Glutamatergic neuron (in vitro differentiated cells): Measurements from ENCODE around the gene C16orf54. TPM values are rescaled to one million over a fixed set of nuclear protein-coding genes. Genes with fewer than 3 reads are reported as not detected.
"Not testable (repeated sequence)": the region's sequence is repeated elsewhere in the genome, so short reads cannot be mapped to it uniquely, and the experiment has no call there.

Experiments used
- DNase-seq: peaks from one replicate; pipeline ENCODE4 v3.0.0; 2022
- H3K27ac Mint-ChIP-seq: one replicate; pipeline ENCODE4 v1.8.0; 2020; ENCODE audit warnings: mild to moderate bottlenecking, mixed read lengths, inconsistent platforms; ENCODE audit not compliant: unreplicated experiment
- H3K27me3 Mint-ChIP-seq: one replicate; pipeline ENCODE4 v1.8.0; 2020; ENCODE audit warnings: mild to moderate bottlenecking, moderate library complexity, mixed read lengths, inconsistent platforms; ENCODE audit not compliant: unreplicated experiment
- H3K36me3 Mint-ChIP-seq: one replicate; pipeline ENCODE4 v1.8.0; 2020; ENCODE audit warnings: mild to moderate bottlenecking, mixed read lengths, inconsistent platforms; ENCODE audit not compliant: unreplicated experiment
- H3K4me1 Mint-ChIP-seq: one replicate; pipeline ENCODE4 v1.8.0; 2020; ENCODE audit warnings: mild to moderate bottlenecking, low read depth, mixed read lengths, inconsistent platforms; ENCODE audit not compliant: unreplicated experiment
- H3K4me3 Mint-ChIP-seq: one replicate; pipeline ENCODE4 v1.8.0; 2020; ENCODE audit warnings: mild to moderate bottlenecking, mixed read lengths, inconsistent platforms; ENCODE audit not compliant: unreplicated experiment
- H3K9me3 Mint-ChIP-seq: one replicate; pipeline ENCODE4 v1.8.0; 2020; ENCODE audit warnings: mild to moderate bottlenecking, moderate library complexity, mixed read lengths, inconsistent platforms; ENCODE audit not compliant: unreplicated experiment
- CTCF ChIP-seq: fragments of 200-600 bp; sonication (generic); IDR thresholded peaks from one replicate; pipeline ENCODE4 v1.5.0; 2021; ENCODE audit not compliant: partially characterized antibody, unreplicated experiment
- total RNA-seq: library from RNA; stranded (reverse); fragmentation: NEBNext Ultra II Directional; extraction: Animal tissue kit (Norgen Biotek cat#: 25700); gene quantifications from one replicate; pipeline ENCODE4 v1.2.1, GENCODE V29; 2021; ENCODE audit not compliant: unreplicated experiment

C16orf54 gene
- total RNA-seq, 1 donor from 2014 or later, result not detected

GRCh38 chr16:29738514-29738913 is 7.3 kb downstream of the C16orf54 start:
- Mint-ChIP-seq H3K27me3 (no peaks in the 10 kb centered on the region), H3K36me3 (no peaks in the 10 kb centered on the region), H3K9me3 (no peaks in the 10 kb centered on the region), H3K4me3 (no peak overlapping the region), H3K4me1 (no peaks in the 10 kb centered on the region), H3K27ac (no peak overlapping the region)
- no peak for DNase-seq
- TF ChIP-seq CTCF, result no peak

- Mint-ChIP-seq H3K4me1 (no peaks in the 10 kb centered on the region), H3K27me3 (no peaks in the 10 kb centered on the region), H3K4me3 (no peak overlapping the region), H3K36me3 (no peaks in the 10 kb centered on the region), H3K27ac (no peak overlapping the region), H3K9me3 (no peaks in the 10 kb centered on the region)
- TF ChIP-seq CTCF, result no peak
- no peak for DNase-seq
Measured at GRCh38 chr16:29737713-29738112, 8.1 kb downstream of the C16orf54 start.

GRCh38 chr16:29736764-29737163 is 9.0 kb downstream of the C16orf54 start:
- no peaks in the 10 kb centered on the region for H3K4me1 Mint-ChIP-seq
- no peaks in the 10 kb centered on the region for H3K36me3 Mint-ChIP-seq
- no peaks in the 10 kb centered on the region for H3K27me3 Mint-ChIP-seq
- no peak overlapping the region for H3K4me3 Mint-ChIP-seq
- no peak for DNase-seq
- no peak overlapping the region for H3K27ac Mint-ChIP-seq
- no peaks in the 10 kb centered on the region for H3K9me3 Mint-ChIP-seq
- TF ChIP-seq CTCF, result no peak

- Mint-ChIP-seq H3K27ac (peak overlapping the region; percentile 3), H3K4me3 (no peak overlapping the region), H3K9me3 (no peaks in the 10 kb centered on the region), H3K27me3 (no peaks in the 10 kb centered on the region), H3K36me3 (no peaks in the 10 kb centered on the region), H3K4me1 (no peaks in the 10 kb centered on the region)
- TF ChIP-seq CTCF, result no peak
- DNase-seq, result no peak
Measured at GRCh38 chr16:29736112-29736511, 9.7 kb downstream of the C16orf54 start.

GRCh38 chr16:29734786-29735185 is 11.0 kb downstream of the C16orf54 start:
- no peak overlapping the region for H3K4me3 Mint-ChIP-seq
- no peaks in the 10 kb centered on the region for H3K27me3 Mint-ChIP-seq
- no peaks in the 10 kb centered on the region for H3K9me3 Mint-ChIP-seq
- TF ChIP-seq CTCF, result no peak
- H3K27ac Mint-ChIP-seq, result no peak overlapping the region
- DNase-seq, result no peak
- no peaks in the 10 kb centered on the region for H3K36me3 Mint-ChIP-seq
- no peaks in the 10 kb centered on the region for H3K4me1 Mint-ChIP-seq

- not testable (repeated sequence) for H3K4me1 Mint-ChIP-seq, H3K9me3 Mint-ChIP-seq, H3K27ac Mint-ChIP-seq, H3K4me3 Mint-ChIP-seq, H3K36me3 Mint-ChIP-seq, DNase-seq, H3K27me3 Mint-ChIP-seq
Measured at GRCh38 chr16:29731768-29732601, 13.8 kb downstream of the C16orf54 start.
